GM18511 (cell line): ENCODE measurements around the gene PRMT3.
"Not testable (repeated sequence)": the region's sequence is repeated elsewhere in the genome, so short reads cannot be mapped to it uniquely, and the experiment has no call there.

Source experiments
- ATAC-seq: cut with Tn5 transposase; IDR thresholded peaks from one replicate; pipeline ENCODE4 v1.9.1; 2021; ENCODE audit warnings: mild to moderate bottlenecking, moderate library complexity; ENCODE audit not compliant: unreplicated experiment

PRMT3 gene

DNA sequence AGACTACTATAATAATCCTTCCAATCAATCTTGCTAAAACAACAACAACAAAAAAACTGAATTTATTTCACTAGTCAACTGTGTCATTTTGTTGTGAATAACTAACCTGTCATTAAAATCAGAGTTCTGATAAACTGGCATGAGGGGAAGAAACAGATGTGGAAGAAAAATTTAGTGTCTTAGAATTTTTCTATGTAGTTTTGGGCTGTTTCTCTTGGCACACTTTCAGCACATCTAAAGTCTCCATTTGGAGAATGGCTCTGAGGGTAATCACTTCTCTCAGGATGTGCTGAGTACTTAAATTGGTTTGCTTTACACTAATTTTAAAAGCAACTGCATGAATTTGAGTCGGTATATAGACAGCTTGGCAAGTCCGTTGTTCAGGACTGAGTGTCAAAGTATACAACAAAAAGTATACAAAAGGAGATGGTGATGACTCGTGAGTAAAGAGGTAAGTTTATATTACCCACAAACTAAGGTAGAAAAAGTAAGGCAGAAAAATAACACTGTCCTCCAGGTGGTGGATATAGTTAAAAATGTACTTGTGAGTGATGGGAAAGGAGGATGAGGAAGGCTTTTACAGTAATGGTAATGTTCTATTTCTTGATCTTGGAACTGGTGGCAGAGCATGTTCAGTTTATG lies 13.8 kb upstream of the PRMT3 start:
- no peak for ATAC-seq

DNA sequence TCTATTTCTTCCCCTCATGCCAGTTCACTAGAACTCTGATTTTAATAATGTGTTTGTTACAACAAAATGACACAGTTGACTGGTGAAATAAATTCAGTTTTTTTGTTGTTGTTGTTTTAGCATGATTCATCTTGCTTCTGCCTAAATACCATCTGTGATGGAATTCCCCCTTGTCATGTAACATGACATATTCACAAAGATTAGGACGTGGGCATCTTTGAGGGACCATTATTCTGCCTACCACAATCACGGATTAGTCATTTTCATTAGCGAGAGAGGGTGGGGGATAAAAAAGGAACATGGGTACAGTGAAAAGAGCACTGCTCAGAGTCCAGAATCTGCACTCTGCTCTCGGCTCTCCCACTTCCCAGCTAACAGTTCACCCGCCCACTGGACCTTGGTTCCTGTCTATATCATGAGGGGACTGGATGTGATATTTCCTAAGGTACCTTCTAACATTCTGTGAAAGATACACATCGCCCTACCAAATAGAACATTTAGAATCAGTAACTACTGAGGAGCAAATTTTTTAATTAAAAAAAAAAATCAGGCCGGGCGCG lies 12.7 kb upstream of the PRMT3 start:
- ATAC-seq: no peak

DNA sequence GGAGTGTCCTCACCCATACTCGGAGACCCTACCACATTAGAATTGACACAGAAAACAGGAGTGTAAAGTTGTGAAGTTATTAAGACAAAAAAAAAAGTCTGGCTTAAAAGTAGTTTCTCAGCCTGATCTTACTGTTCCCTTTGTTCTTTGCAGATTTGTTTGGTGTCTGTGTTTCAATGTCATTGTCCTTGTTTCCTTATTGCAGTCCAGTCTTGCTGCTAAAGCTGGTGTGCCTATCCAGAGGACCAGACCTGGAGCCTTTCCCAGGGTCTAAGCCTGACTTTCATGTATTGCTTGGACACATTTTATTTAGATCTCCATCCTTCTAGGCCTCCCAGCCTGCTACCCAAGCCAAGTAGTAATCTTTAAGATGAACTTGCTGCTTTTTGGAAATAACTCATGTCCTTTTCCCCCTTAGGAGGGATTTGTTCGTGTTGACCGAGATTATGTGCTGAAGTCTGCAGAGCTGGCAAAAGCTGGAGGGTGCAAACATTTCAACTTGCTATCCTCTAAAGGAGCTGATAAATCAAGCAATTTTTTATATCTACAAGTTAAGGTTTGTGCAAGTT lies 11.3 kb upstream of the PRMT3 start:
- ATAC-seq: no peak

DNA sequence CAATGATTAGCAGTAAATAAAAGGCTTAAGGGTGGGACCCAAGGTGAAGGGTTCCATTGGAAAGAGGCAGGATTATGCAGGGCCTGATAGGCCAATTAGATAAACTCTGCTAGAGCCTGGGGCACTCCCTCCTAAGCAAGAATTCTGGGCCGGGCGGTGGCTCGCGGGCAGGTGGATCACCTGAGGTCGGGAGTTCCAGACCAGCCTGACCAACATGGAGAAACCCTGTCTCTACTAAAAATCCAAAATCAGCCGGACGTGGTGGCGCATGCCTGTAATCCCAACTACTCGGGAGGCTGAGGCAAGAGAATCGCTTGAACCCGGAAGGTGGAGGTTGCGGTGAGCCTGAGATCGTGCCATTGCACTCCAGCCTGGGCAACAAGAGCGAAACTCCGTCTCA lies 1.5 kb upstream of the PRMT3 start:
- ATAC-seq: not testable (repeated sequence)

DNA sequence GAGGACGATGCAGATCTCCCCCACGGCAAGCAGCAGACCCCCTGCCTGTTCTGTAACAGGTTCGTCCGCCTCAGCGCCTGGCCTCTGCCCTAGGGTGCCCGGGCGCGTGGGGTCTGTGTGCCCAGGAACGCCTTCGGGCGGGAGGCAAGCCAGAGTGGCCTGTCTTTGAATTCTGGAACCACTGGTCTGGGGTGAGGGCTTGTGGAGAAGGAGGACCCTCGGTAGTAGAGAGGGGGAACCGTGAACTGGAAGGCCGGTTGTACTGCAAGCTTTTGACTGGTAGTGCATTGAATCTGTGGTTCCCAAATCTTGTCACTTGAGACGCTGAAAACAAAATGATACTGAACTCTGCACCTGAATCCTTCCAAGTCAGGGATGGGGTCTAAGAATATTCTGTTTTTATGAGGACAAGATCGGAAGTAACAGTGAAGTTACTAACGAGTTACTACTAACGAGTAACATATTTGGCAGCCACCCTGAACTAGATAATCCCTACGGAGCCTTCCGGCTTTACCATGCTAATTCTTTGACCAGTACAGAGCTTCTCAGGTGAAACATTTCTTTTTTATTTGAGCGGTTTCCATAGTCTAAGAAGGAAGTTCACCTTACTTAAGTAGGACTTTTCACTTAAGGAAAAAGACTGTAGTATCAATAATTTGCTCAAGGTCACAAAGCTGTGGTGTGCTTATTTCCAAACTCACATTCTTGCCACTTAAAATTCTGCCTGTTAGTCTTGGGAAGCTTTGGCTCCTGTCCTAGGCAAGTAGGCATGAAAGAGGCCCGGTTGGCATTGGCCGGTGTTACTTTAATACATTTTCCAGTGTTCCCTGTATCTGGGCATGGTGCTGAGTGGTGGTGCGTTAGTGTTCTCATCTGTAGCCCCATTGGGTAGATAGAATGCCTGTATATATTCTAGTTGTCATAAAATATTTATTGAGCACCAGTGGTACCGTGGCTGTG lies 860 bp downstream of the PRMT3 start:
- peak; percentile 29 for ATAC-seq

DNA sequence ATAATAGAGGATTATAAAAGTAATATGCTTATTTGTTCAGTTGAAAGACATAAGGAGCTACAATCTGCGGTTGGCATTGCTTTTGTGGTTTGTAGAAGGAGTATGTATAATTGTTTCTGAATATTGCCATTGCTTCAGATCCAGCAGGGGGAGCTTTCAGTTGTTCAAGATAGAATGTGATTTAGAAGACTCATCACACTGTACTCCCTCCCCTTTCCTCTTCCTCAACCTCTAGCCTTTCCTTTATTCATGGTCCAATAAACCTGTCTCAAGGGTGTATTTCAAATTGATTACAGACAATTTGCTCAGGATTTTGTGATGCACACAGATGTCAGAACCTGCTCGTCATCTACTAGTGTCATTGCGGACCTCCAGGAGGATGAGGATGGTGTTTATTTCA lies 9.8 kb downstream of the PRMT3 start:
- peak; percentile 99 for ATAC-seq

DNA sequence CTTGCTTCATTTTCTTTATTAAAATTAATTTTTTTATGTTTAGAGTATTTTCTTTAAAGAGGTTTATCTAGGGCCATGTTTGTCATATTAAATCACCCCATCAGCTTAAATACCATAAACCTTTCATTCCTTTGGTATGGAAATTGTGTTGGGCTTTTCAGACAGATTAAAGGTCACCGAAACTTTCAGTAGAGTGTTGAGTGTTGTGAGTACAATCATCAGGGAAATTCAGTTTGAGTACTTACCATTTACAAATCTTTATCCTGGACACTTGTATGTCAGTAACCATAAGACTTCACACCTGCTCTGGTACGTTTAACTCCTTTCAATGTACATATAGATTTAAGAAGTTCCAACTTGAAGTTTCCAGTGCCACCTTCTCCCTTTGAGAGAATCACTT lies 12.0 kb downstream of the PRMT3 start:
- no peak for ATAC-seq

DNA sequence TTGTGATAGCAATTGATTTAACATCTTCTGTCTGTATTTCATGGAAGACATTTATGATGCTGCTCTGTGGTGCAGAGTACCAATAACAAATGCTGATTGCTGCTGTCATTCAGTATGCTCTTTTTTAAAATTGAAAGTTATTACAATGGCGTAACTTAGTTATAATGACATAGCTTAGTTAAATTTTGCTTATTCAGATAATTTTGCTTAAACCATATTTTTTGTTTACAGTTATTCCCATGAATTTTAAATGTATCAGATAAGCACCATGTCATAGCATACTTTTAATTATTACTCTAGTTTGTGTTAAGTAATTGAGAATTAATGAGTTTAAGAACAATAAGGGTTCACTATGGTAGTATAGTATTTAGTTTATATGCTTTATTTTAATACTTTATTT lies 15.5 kb downstream of the PRMT3 start:
- no peak for ATAC-seq

DNA sequence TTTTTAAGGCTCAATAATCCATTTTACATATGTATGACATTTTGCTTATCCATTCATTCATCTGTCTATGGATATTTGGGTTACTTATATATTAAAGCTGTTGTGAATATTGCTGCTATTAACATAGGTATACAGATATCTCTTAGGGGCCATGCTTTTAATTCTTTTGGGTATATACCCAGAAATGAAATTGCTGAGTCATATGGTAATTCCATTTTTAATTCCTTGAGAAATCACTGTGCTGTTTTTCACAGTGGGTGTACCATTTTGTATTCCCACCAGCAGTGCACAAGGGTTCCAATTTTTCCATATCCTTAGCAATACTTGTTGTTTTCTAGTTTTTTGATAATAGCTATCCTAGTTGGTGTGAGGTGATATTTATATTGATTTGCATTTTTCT lies 19.0 kb downstream of the PRMT3 start:
- no peak for ATAC-seq

DNA sequence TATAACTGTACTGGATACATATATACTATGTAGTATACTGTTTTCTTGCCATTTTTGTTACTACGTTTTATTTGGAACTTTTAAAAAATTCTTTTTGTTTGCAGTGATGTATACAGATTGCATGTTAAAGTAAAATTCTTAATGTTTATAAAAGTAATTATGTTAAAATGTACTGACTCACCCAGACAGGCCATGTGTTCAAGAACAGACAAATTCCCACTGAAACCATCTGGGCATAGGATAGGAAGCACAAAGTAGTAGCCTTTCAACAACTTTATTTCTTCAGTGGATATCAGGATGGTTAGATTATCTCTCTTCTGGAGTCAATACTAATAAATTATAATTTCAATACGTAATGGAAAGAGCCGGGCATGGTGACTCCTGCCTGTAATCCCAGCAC lies 19.8 kb downstream of the PRMT3 start:
- no peak for ATAC-seq

DNA sequence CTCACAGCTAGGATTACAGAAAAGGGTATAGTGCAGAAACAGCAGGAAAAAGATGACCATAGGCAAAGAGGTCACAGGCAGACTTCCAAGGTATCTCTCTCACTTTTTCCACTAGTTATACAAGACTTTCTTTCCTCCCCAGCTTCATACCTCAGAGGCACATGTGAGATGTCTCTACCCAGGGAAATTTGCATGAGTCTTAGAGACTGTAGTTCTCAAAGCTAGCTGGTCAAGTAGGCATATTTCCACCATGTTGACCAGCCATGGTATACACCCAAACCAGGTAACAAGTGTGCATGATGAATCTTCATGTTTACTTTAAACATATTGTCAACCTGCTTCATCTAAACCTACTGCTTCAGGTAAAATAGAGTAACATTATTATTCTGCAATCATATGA lies 27.9 kb downstream of the PRMT3 start:
- no peak for ATAC-seq

DNA sequence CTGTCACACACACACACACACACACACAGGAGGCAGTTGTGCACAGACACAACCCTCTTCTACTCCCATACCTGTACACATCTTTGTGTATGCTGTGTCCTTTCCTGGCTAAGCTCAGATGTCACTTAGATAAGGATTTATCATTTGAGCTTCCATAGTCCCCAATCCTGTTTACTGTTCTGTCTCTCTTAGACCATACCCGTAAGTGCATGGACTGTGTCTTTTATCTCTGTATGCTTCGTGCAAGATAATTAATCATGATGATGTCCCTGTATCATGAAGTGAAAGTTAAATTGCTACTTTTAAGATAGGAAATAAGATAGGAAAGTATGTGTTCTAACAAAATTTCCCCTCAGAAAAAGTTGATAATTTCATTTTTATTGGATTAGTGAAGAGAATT lies 30.3 kb downstream of the PRMT3 start:
- no peak for ATAC-seq

DNA sequence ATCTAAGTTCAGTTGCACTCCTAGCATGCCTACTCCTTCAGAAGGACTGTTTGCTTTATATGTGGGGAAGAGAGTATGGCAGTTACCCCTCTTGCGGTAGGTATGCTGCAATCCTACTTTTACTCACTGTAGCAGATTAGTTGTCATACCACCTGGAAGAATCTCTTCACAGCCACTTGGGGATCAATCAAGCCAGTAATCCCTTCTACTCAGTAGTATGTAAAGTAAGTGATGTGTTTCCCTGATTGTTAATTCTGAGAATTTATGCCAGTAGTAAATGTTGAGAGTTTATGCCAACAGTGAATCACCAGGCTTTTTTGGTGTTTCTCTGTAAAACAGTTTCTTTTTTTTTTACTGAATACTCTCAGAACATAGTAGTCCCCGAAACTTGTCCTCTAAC lies 34.4 kb downstream of the PRMT3 start:
- ATAC-seq: no peak

DNA sequence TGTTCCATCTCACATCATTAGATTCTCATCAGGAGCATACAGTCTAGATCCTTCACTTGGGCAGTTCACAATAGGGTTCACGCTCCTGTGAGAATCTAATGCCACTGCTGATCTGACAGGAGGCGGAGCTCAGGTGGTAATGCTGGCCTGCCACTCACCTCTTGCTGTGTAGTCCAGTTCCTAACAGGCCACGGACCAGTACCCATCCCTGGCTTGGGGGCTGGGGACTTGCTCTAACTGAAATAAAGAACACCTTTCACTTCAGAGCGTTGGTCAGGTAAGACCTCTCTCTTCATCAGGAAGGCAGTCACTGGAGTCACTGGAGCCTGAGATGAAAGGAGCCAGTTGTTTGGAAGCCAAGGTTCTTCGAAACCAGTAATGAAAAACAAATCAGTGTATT lies 41.7 kb downstream of the PRMT3 start:
- no peak for ATAC-seq

DNA sequence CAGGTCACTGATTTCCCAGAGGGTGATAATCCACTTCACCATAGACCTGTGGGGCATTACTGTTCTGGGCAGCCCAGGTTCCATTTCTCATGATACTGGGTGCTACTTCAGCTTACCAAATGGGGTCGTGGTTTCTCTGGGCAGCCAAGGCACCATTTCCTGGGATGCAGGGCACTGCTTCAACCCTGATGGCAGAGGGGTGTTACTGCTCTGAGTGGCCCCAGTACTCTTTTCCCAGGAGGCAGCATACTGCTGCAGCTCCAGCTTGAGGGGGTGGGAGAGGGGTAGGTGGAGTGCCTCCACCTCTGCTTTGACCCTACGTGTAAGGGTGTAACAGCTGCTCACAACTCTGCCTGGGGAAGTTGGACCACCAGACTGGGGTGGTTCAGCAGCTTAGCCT lies 51.1 kb downstream of the PRMT3 start:
- no peak for ATAC-seq

DNA sequence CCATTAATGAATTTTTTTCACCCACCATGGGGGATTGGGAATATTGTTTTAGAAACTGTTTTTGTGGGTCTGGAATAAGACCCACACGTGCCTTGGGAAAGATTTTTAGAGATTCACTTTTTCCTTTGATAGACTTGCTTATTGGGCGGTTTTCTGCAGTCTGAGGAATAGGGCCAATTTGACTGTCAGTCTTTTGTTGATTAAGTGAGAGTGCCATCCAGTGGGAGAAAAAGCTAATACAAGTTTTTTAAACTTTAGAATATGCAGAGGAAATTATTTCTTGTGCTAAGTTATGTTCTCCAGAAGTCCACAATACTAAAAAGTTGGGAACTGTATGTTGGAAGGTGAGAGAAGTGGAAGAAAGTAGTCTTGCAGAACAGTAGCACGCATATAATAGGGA lies 56.1 kb downstream of the PRMT3 start:
- no peak for ATAC-seq

DNA sequence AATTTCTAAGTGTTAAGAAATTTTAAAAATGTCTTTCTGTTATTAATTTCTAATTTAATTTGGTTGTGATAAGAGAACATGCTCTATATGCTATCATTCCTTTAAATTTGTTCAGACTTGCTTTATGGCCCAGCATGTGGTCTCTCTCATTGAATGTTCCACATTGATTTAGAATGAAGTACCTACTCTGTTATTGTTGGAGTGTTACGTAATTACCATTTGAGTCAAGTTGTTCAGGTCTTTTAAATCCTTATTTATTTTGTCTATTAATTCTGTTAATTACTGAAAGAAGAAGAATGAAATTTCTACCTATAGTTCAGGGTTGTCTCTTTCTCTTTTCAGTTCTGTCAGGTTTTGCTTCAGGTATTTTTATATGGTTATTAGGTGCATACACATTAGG lies 57.0 kb downstream of the PRMT3 start:
- ATAC-seq: no peak

DNA sequence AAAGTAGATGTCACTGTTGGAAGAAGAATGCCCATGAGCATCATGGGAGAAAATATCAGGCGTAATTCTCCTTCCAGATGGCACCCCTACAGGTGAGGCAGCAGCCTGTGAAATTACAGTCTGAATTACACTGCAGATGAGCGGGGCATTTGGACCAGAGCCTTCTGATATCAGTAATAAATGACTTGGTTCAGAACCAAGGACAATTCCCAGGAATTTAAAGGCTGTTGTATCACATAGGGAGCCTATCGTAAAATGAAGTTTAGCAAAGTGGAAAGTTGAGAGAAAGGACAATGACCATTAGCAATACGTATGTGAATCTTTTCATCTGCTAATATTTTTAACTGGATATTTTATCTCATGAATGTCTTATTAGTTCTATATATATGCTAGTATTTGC lies 61.3 kb downstream of the PRMT3 start:
- no peak for ATAC-seq

DNA sequence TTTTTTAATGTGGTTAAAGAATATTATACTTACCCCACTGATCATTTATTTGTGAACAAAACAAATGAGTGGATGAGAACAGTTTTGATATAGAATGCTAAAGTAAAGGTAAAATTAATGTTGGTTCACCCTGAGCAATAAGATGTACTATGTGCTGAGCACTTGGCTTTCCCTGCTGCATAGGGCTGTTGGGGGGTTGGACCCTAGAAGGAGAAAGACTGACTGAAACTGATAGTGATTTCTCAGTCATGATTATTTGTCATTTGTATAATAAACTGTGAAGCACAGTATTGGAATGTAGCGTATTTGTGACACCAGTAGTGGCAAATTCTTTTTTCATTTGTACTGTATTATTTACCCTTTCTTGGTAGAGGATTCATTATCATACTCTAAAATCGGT lies 63.3 kb downstream of the PRMT3 start:
- ATAC-seq: no peak

DNA sequence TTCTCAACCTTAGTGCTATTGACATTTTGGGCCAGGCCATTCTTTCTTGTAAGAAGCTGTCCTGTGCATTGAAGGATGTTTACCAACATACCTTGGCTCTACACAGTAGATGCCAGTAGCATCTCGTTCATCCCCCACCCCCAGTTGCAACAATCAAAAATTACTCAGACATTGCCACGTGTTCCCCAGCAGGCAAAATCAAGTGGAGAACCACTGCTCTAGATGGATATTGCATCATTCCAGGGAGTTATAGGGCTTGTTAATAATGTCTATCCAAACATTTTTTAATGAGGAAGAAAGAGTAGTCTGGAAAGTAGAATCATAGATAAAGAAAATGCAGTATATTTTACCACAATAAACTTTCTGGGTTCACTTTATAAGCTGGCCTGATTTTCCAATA lies 64.1 kb downstream of the PRMT3 start:
- no peak for ATAC-seq

DNA sequence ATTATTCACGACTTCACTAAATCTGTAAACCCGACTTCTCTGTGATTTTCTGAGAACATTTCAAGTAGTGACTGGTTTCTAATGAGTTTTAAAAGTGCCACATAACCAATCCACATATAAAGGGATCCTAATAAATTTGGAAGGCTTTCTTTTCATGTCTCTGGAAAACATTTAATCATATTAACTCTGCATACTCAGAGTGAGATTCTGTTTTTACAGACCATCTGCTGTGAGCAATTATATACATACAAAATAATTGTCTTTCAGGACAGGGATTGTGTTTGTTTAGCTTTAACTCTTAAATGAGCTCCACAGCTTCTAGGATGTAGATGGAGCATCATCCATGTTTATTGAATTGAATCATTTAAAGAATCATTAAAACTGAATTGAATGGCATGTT lies 65.1 kb downstream of the PRMT3 start:
- no peak for ATAC-seq
